NB4 (cell line): ENCODE measurements around the gene TPP2.

ENCODE experiments used
- DNase-seq: peaks from one replicate; pipeline ENCODE4 v3.0.0; 2010; ENCODE audit warnings: low read depth
- H3K4me3 ChIP-seq: one replicate; pipeline ENCODE4 v1.5.1; 2011; ENCODE audit warnings: mild to moderate bottlenecking, low read depth, low read length, moderate library complexity
- MYC ChIP-seq: IDR thresholded peaks from 2 replicates; pipeline ENCODE4 v1.6.1; 2011; ENCODE audit warnings: low read depth, low read length
- POLR2A ChIP-seq: IDR thresholded peaks from 2 replicates; pipeline ENCODE4 v1.6.1; 2011; ENCODE audit warnings: mild to moderate bottlenecking; ENCODE audit not compliant: insufficient read length; ENCODE audit errors: extremely low read depth
- TF ChIP-seq, protein P1 (sequence below): IDR thresholded peaks from 2 replicates; pipeline ENCODE4 v1.6.1; 2011; ENCODE audit warnings: low read depth, low read length
- TF ChIP-seq, protein P2 (sequence below): IDR thresholded peaks from one replicate; pipeline ENCODE4 v1.5.1; 2012; ENCODE audit warnings: low read depth, low read length

Gene TPP2

DNA sequence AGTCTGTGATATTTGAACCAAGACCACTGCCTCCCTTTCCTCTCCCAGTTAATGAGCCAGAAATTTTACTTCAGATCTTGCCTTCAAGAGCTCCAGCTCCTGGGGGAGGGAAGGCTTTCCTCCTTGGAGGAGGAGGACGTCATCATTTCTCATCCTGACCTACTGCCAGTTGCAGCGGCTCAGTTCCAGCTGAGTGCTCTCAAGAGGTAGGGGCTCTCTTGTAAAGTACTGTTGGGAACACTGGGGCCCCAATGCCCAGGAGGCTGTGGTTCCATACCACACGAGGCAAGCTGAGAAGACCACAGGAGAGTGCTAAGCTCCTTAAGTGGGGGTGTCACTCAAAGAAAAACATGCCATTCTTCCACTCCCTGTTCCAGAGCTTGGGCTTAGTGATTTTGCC, 61.9 kb downstream of the TPP2 start:
- TF ChIP-seq POLR2A = no peak
- TF ChIP-seq, protein P1, sequence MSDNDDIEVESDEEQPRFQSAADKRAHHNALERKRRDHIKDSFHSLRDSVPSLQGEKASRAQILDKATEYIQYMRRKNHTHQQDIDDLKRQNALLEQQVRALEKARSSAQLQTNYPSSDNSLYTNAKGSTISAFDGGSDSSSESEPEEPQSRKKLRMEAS = no peak
- TF ChIP-seq, protein P2, sequence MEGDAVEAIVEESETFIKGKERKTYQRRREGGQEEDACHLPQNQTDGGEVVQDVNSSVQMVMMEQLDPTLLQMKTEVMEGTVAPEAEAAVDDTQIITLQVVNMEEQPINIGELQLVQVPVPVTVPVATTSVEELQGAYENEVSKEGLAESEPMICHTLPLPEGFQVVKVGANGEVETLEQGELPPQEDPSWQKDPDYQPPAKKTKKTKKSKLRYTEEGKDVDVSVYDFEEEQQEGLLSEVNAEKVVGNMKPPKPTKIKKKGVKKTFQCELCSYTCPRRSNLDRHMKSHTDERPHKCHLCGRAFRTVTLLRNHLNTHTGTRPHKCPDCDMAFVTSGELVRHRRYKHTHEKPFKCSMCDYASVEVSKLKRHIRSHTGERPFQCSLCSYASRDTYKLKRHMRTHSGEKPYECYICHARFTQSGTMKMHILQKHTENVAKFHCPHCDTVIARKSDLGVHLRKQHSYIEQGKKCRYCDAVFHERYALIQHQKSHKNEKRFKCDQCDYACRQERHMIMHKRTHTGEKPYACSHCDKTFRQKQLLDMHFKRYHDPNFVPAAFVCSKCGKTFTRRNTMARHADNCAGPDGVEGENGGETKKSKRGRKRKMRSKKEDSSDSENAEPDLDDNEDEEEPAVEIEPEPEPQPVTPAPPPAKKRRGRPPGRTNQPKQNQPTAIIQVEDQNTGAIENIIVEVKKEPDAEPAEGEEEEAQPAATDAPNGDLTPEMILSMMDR = no peak
- no peak for TF ChIP-seq MYC
- H3K4me3 ChIP-seq = no peak overlapping the region
- DNase-seq = no peak

- no peak for DNase-seq
- TF ChIP-seq POLR2A (no peak), MYC (no peak)
- TF ChIP-seq, protein P2 = no peak
- TF ChIP-seq, protein P1 = no peak
- H3K4me3 ChIP-seq = no peak overlapping the region
Observed at GRCh38 chr13:102659168-102659713, 62.5 kb downstream of the TPP2 start.

- TF ChIP-seq MYC = no peak
- no peak for TF ChIP-seq POLR2A
- TF ChIP-seq, protein P1 = no peak
- TF ChIP-seq, protein P2 = no peak
- H3K4me3 ChIP-seq = no peak overlapping the region
- DNase-seq = no peak
Observed at GRCh38 chr13:102667023-102667422, 70.2 kb downstream of the TPP2 start.

DNA sequence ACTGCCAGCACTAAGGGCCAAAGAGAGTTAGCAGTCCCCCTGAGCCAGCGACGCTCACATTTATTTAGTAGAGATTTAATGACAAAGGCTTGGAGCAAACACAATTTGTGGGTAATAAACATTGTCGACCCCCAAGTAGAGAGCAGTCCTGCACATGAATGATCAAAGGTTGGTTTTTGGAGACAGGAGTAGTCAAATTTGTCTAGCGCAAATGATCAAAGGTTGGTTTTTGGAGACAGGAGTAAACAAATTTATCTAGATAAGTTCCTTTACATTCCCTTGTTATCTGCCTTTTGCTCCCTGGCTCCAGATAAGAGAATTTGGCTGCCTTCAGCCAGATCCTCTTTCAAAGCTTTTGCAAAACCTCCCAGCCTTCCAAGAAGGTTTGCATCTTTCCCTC, 71.1 kb downstream of the TPP2 start:
- TF ChIP-seq, protein P2 = no peak
- TF ChIP-seq POLR2A = no peak
- TF ChIP-seq, protein P1 = no peak
- TF ChIP-seq MYC = no peak
- DNase-seq = no peak
- H3K4me3 ChIP-seq = no peak overlapping the region

GRCh38 chr13:102670130-102670529, 73.3 kb downstream of the TPP2 start:
- TF ChIP-seq POLR2A (no peak), MYC (no peak)
- TF ChIP-seq, protein P2 = no peak
- TF ChIP-seq, protein P1 = no peak
- H3K4me3 ChIP-seq = no peak overlapping the region
- DNase-seq = no peak

GRCh38 chr13:102675115-102675514, 78.3 kb downstream of the TPP2 start:
- H3K4me3 ChIP-seq = no peak overlapping the region
- TF ChIP-seq, protein P2 = no peak
- TF ChIP-seq POLR2A (no peak), MYC (no peak)
- TF ChIP-seq, protein P1 = no peak
- DNase-seq = no peak
